K562 (cell line): ENCODE measurements around the gene ATF6B. TPM values are rescaled to one million over a fixed set of nuclear protein-coding genes. Genes with fewer than 3 reads are reported as not detected.

ENCODE experiments used
- ATAC-seq: fragments of 200-7000 bp; cut with Tn5 transposase; 3 replicates; pipeline ENCODE4 v1.9.1; 2020; ENCODE audit warnings: moderate library complexity
- BruUV-seq: library from RNA; stranded (reverse); fragments of 400-500 nt; replicated peaks from 2 replicates; lab custom pipeline; 2021; lab: Mats Ljungman, UMichigan
- CTCF ChIA-PET: fragments of 300-600 bp; formaldehyde crosslinking; extraction: SDS; loops from one replicate; lab custom pipeline; 2021; ENCODE audit warnings: low intra/inter-chr PET ratio; lab: Yijun Ruan, JAX
- POLR2A ChIA-PET: fragments of 300-600, 350-650 bp; sonication (Branson Sonifier 250); formaldehyde crosslinking; extraction: SDS; loops from one replicate; lab custom pipeline; 2021; ENCODE audit warnings: antibody characterized with exemption, inconsistent platforms; lab: Yijun Ruan, JAX
- DNase-seq, 4 experiments: peaks; one replicate each; pipeline versions ENCODE4 v3.0.0 to v3.0.0-alpha.2; 2011 to 2018; ENCODE audit warnings: low spot score in 3 of 4, mixed read lengths in 3 of 4; ENCODE audit errors: extremely low read depth in 1 of 4
- FAIRE-seq: peaks from 2 replicates; lab custom pipeline; 2011; peaks lifted over from hg19 to GRCh38; lab: Jason Lieb, UNC
- H2AFZ ChIP-seq: 2 replicates; pipeline ENCODE4 v1.6.0; 2011; ENCODE audit warnings: low read depth, low read length, control low read depth, inconsistent platforms
- H3K27ac ChIP-seq: fragments of 200-600 bp; 3 replicates; pipeline ENCODE4 v1.8.0; 2011; ENCODE audit warnings: low read depth, mild to moderate bottlenecking, control low read depth, inconsistent platforms, low read length, moderate library complexity, mixed read lengths; ENCODE audit errors: extremely low read depth
- H3K27me3 ChIP-seq, 2 experiments: fragments of 300-600 bp in 1 of 2; 2 replicates in 1 of 2; 3 replicates in 1 of 2; pipeline versions ENCODE4 v1.6.0 to v1.8.0; 2011; ENCODE audit warnings: inconsistent platforms in 2 of 2, low read length in 2 of 2, mild to moderate bottlenecking in 1 of 2, mixed read lengths in 1 of 2, moderate library complexity in 1 of 2; ENCODE audit not compliant: control insufficient read depth in 2 of 2, insufficient read depth in 2 of 2
- H3K36me3 ChIP-seq: fragments of 300-600 bp; 3 replicates; pipeline ENCODE4 v1.8.0; 2011; ENCODE audit warnings: mild to moderate bottlenecking, low read length, inconsistent platforms; ENCODE audit not compliant: control insufficient read depth, insufficient read depth
- H3K4me1 ChIP-seq, 2 experiments: fragments of 200-600 bp in 1 of 2; replicated peaks in 1 of 2; 2 replicates in 1 of 2; 3 replicates in 1 of 2; pipeline versions ENCODE4 v1.5.1 to v1.8.0; 2011; ENCODE audit warnings: inconsistent platforms in 2 of 2, low read length in 2 of 2, mild to moderate bottlenecking in 1 of 2, mixed read lengths in 1 of 2, moderate library complexity in 1 of 2; ENCODE audit not compliant: control insufficient read depth in 2 of 2, insufficient read depth in 2 of 2
- H3K4me2 ChIP-seq: 2 replicates; pipeline ENCODE4 v1.6.1; 2011; ENCODE audit warnings: low read length, control low read depth, inconsistent platforms, mixed read lengths; ENCODE audit not compliant: insufficient read depth
- H3K4me3 ChIP-seq: fragments of 200-600 bp; sonication (generic), shearing (Covaris generic); 2 replicates; pipeline ENCODE4 v1.5.1; 2016; ENCODE audit warnings: control low read depth, inconsistent platforms
- H3K79me2 ChIP-seq: fragments of 200-600 bp; 3 replicates; pipeline ENCODE4 v1.8.0; 2011; ENCODE audit warnings: low read length, inconsistent platforms; ENCODE audit not compliant: control insufficient read depth, insufficient read depth
- H3K9ac ChIP-seq, 2 experiments: 2 replicates each; pipeline versions ENCODE4 v1.6.0 to v1.6.1; 2011; ENCODE audit warnings: low read depth in 2 of 2, low read length in 2 of 2, control low read depth in 1 of 2, inconsistent platforms in 1 of 2, mild to moderate bottlenecking in 1 of 2, mixed read lengths in 1 of 2; ENCODE audit not compliant: insufficient read depth in 1 of 2
- H3K9me1 ChIP-seq: one replicate; pipeline ENCODE4 v1.6.0; 2011; ENCODE audit warnings: inconsistent platforms, mild to moderate bottlenecking, low read length, moderate library complexity; ENCODE audit not compliant: control insufficient read depth, insufficient read depth
- H3K9me3 ChIP-seq: replicated peaks from 2 replicates; pipeline ENCODE4 v1.5.1; 2011; ENCODE audit warnings: low read depth, low read length, inconsistent platforms; ENCODE audit not compliant: control insufficient read depth, insufficient read depth
- H4K20me1 ChIP-seq: replicated peaks from 2 replicates; pipeline ENCODE4 v1.6.1; 2011; ENCODE audit warnings: low read length, inconsistent platforms, mixed read lengths; ENCODE audit not compliant: control insufficient read depth, insufficient read depth
- ATF7 ChIP-seq: fragments of 450-650 bp; IDR thresholded peaks from 2 replicates; pipeline ENCODE4 v1.7.1; 2014; ENCODE audit warnings: mild to moderate bottlenecking, moderate library complexity
- CBX3 ChIP-seq, 2 experiments: IDR thresholded peaks; 1 replicate in 1 of 2; 2 replicates in 1 of 2; pipeline ENCODE4 v1.6.1; 2012; ENCODE audit warnings: inconsistent platforms in 2 of 2, low read length in 2 of 2, borderline replicate concordance in 1 of 2, control low read depth in 1 of 2
- EWSR1 ChIP-seq: fragments of 450-650 bp; IDR thresholded peaks from 2 replicates; pipeline ENCODE4 v1.6.1; 2018; ENCODE audit warnings: borderline replicate concordance, mild to moderate bottlenecking, low read depth, moderate library complexity; ENCODE audit not compliant: partially characterized antibody
- GABPB1 ChIP-seq: sonication (generic); formaldehyde crosslinking; IDR thresholded peaks from 2 replicates; pipeline ENCODE4 v1.8.0; 2022; ENCODE audit warnings: mild to moderate bottlenecking, missing genetic modification reagents
- HIVEP1 ChIP-seq: fragments of 250-450 bp; sonication (Bioruptor Pico); IDR thresholded peaks from 2 replicates; pipeline ENCODE4 v1.4.0; 2020; ENCODE audit warnings: mild to moderate bottlenecking
- RBM14 ChIP-seq: fragments of 200-400 bp; formaldehyde crosslinking; IDR thresholded peaks from 2 replicates; pipeline ENCODE4 v1.6.1; 2018; ENCODE audit warnings: low read depth, mild to moderate bottlenecking, low read length, moderate library complexity, borderline replicate concordance; ENCODE audit not compliant: insufficient read depth
- RBM34 ChIP-seq: fragments of 200-400 bp; formaldehyde crosslinking; IDR thresholded peaks from 2 replicates; pipeline ENCODE4 v1.6.1; 2018; ENCODE audit warnings: low read length, borderline replicate concordance; ENCODE audit not compliant: insufficient read depth
- RFX7 ChIP-seq: fragments of 250-450 bp; sonication (Bioruptor Pico); IDR thresholded peaks from 2 replicates; pipeline ENCODE4 v1.5.1; 2021; ENCODE audit warnings: mild to moderate bottlenecking
- SAP30 ChIP-seq: fragments of 200-600 bp; sonication (generic); IDR thresholded peaks from 2 replicates; pipeline ENCODE4 v1.6.1; 2012; ENCODE audit warnings: borderline replicate concordance, low read depth, mild to moderate bottlenecking, moderate library complexity, low read length, control low read depth, inconsistent platforms; ENCODE audit not compliant: insufficient read depth, poor library complexity, severe bottlenecking
- SMAD3 ChIP-seq: fragments of 450-650 bp; formaldehyde crosslinking; conservative IDR thresholded peaks from 2 replicates; pipeline ENCODE4 v1.4.0; 2020; ENCODE audit warnings: mild to moderate bottlenecking
- TAF1 ChIP-seq: IDR thresholded peaks from 2 replicates; pipeline ENCODE4 v1.6.1; 2011; ENCODE audit warnings: mild to moderate bottlenecking, low read length, moderate library complexity; ENCODE audit not compliant: insufficient read depth, control insufficient read depth, severe bottlenecking; ENCODE audit errors: extremely low read depth
- TEAD1 ChIP-seq, 2 experiments: fragments of 450-650 bp in 1 of 2; sonication (generic) in 1 of 2; formaldehyde crosslinking; IDR thresholded peaks; 2 replicates each; pipeline versions ENCODE4 v1.4.0 to v1.8.0; 2020 to 2022; ENCODE audit warnings: mild to moderate bottlenecking in 2 of 2, missing genetic modification reagents in 1 of 2
- ZNF764 ChIP-seq: fragments of 250-450 bp; sonication (Bioruptor Pico); IDR thresholded peaks from 2 replicates; pipeline ENCODE4 v1.4.0; 2020; ENCODE audit warnings: low read depth, mild to moderate bottlenecking, moderate library complexity
- WGBS: fragments of 100-300 bp; shearing (Covaris generic); methylation state at CpG from one replicate; pipeline ENCODE4 v1.1.6; 2016; ENCODE audit warnings: low coverage, mixed read lengths; ENCODE audit not compliant: insufficient coverage; ENCODE audit errors: missing lambda C conversion rate; 5-methylcytosine and 5-hydroxymethylcytosine counted together
- in situ Hi-C: fragments of 300-500 bp; cut with MboI; formaldehyde crosslinking; loops from 4 replicates; pipeline ENCODE4 v1.15.0; 2018; ENCODE audit warnings: inconsistent platforms, mixed read lengths
- intact Hi-C: fragments of 100-400 bp; cut with micrococcal nuclease; formaldehyde crosslinking; loops from 2 replicates; pipeline ENCODE4 v1.14.2; 2022
- polyA plus RNA-seq, 8 experiments: library from polyadenylated mRNA; depleted of rRNA in 4 of 8; stranded (reverse) in 5 of 8; unstranded in 3 of 8; fragments of >200 nt; fragmentation: Nextera tagmentation in 2 of 8; fragmentation: Illumina TruSeq in 1 of 8; extraction: Ambion mirVana in 2 of 8; extraction: Trizol in 1 of 8; gene quantifications; 2 replicates each; pipeline versions ENCODE4 v1.2.1 to v1.2.3, GENCODE V29; 2011 to 2014; ENCODE audit warnings: inconsistent platforms in 1 of 8, missing spikeins in 1 of 8
- total RNA-seq, 7 experiments: library from RNA; depleted of rRNA in 6 of 7; stranded (reverse); fragments of >200 nt in 6 of 7; fragmentation: Illumina TruSeq in 2 of 7; extraction: Trizol in 2 of 7; gene quantifications; 2 replicates each; pipeline versions ENCODE4 v1.2.1 to v1.2.3, GENCODE V29; 2011 to 2021; ENCODE audit warnings: low replicate concordance in 1 of 7
- TF ChIP-seq, protein P1 (sequence below): fragments of 250-450 bp; sonication (Bioruptor Pico); IDR thresholded peaks from 2 replicates; pipeline ENCODE4 v1.8.0; 2021; ENCODE audit warnings: moderate library complexity, mild to moderate bottlenecking, inconsistent platforms

Gene ATF6B
- total and polyA plus RNA-seq, 9 of the 15 experiments (the other 6 are each of a cell fraction or from before 2014, with no cell fraction given), result 20.7 to 131 (median 31.7) TPM

DNA sequence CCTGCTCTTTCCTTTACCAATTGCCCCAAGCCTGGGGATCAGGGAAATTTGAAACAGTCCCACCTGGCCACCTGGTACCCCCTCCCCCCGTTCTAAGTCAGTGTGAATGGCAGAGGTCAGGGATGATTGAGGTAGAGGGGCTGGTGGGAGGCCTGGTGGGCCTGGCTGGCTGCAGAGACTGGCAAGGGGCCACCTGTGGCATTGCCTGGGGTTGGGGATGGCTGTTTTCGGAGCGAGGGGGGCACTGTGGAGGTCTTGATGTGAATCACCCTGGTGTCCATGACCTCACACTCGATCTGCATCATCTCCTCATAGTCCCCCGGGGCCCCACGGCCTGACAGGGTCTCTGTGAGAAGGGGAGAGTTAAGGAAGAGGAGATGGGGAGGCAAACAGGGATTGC is 12.4 kb downstream of the ATF6B start:
- Histone ChIP-seq H3K79me2 (no peaks in the 10 kb centered on the region), H3K9me3 (no peaks in the 10 kb centered on the region), H3K4me1 (peaks cover 7 to 14% of the 10 kb centered on the region in 2 experiments; a peak in 4 of 5 replicates), H3K27me3 (no peaks in the 10 kb centered on the region), H3K27ac (no peak overlapping the region), H3K9me1 (peaks cover 3% of the 10 kb centered on the region), H3K4me2 (no peak overlapping the region), H3K36me3 (peaks cover 44% of the 10 kb centered on the region), H3K4me3 (no peak overlapping the region), H3K9ac (0 out of 4 replicates have a peak overlapping the region, but pooled peaks of 1 of the 2 experiments have one; percentile 6), H4K20me1 (no peaks in the 10 kb centered on the region), H2AFZ (no peak overlapping the region)
- TSS peak; percentile 51 for BruUV-seq
- ATAC-seq (no peak), FAIRE-seq (no peak), DNase-seq (no peak)
- ChIA-PET CTCF (no interaction called here), POLR2A (no interaction called here)
- WGBS, result 75% methylated on average over 6 of the region's 6 CpGs
- TF ChIP-seq GABPB1 (no peak), SMAD3 (CRISPR knock-in tag) (no peak), TEAD1 (CRISPR knock-in tag; IDR thresholded peaks at IDR 0.05) (no peak), RBM14 (no peak), CBX3 (IDR thresholded peaks at IDR 0.05; ENCODE audit: borderline replicate concordance in 1 of 2, low read length in 2 of 2) (no peak)
- intact Hi-C loops, result loop anchor here (5.0 to 10.0 kb wide), 3 partner anchors 52 to 299 kb away; partner anchors contain the start of gene ZBTB12
- in situ Hi-C loops, result no loop called here

DNA sequence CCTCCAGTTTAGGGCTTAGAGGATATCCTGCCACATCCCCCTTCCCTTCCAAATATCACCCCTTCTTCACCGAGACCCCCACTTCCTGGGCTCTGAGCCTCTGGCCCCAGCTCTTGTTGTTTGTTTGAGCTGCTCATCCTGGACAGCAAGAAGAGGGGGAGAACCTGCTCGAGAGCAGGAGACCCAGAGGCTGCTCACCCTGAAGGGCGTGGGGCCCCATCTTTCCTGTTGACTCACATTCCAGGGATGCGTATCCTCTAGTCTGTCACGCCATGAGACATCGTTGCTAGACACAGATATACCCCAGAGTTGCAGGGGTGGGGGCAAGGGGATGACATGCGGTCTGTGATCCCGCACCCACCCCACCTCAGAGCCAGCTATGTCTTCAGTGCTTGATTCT is 13.2 kb downstream of the ATF6B start:
- Histone ChIP-seq H3K4me2 (no peak overlapping the region), H3K27ac (no peak overlapping the region), H3K27me3 (no peaks in the 10 kb centered on the region), H2AFZ (no peak overlapping the region), H3K4me1 (peaks cover 12 to 19% of the 10 kb centered on the region in 2 experiments; a peak in 4 of 5 replicates), H4K20me1 (no peaks in the 10 kb centered on the region), H3K9me3 (no peaks in the 10 kb centered on the region), H3K9me1 (peaks cover 3% of the 10 kb centered on the region), H3K9ac (peak overlapping the region in 1 of 2 experiments; percentile 17; a peak in 1 of 4 replicates), H3K36me3 (peaks cover 40% of the 10 kb centered on the region), H3K4me3 (no peak overlapping the region), H3K79me2 (no peaks in the 10 kb centered on the region)
- intact Hi-C loops (loop anchor here (5.0 to 10.0 kb wide), 3 partner anchors 53 to 300 kb away; partner anchors contain the start of gene ZBTB12), in situ Hi-C loops (no loop called here)
- no TSS peak for BruUV-seq
- ChIA-PET CTCF (no interaction called here), POLR2A (interaction anchor here (0.6 to 0.8 kb wide), 2 partner anchors 10 to 867 kb away, joined by 3 read pairs; no protein-coding TSS in a partner anchor)
- FAIRE-seq (no peak), ATAC-seq (no peak), DNase-seq (no peak)
- WGBS, result 77% methylated on average over 7 of the region's 8 CpGs
- TF ChIP-seq HIVEP1 (CRISPR knock-in tag), result no peak
- no peak for TF ChIP-seq SAP30
- no peak for TF ChIP-seq ZNF764
- no peak for TF ChIP-seq RBM34
- TF ChIP-seq, protein P1, sequence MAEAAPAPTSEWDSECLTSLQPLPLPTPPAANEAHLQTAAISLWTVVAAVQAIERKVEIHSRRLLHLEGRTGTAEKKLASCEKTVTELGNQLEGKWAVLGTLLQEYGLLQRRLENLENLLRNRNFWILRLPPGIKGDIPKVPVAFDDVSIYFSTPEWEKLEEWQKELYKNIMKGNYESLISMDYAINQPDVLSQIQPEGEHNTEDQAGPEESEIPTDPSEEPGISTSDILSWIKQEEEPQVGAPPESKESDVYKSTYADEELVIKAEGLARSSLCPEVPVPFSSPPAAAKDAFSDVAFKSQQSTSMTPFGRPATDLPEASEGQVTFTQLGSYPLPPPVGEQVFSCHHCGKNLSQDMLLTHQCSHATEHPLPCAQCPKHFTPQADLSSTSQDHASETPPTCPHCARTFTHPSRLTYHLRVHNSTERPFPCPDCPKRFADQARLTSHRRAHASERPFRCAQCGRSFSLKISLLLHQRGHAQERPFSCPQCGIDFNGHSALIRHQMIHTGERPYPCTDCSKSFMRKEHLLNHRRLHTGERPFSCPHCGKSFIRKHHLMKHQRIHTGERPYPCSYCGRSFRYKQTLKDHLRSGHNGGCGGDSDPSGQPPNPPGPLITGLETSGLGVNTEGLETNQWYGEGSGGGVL, result no peak
- no peak for TF ChIP-seq TAF1
- no peak for TF ChIP-seq EWSR1
- TF ChIP-seq ATF7, result no peak
- TF ChIP-seq RFX7 (CRISPR knock-in tag), result no peak
